IPS-15b (cell line): ENCODE measurements around the gene PFKFB2.
A peak's percentile ranks its signal among the peaks of the same experiment; 100 is the strongest.
"Not testable (repeated sequence)": the region's sequence is repeated elsewhere in the genome, so short reads cannot be mapped to it uniquely, and the experiment has no call there.

Source experiments
- H3K27me3 ChIP-seq: one replicate; pipeline ENCODE4 v1.6.1; 2013; ENCODE audit warnings: low read length; ENCODE audit not compliant: control insufficient read depth, insufficient read depth
- H3K36me3 ChIP-seq: one replicate; pipeline ENCODE4 v1.6.1; 2013; ENCODE audit warnings: low read length; ENCODE audit not compliant: control insufficient read depth, insufficient read depth
- H3K4me1 ChIP-seq: one replicate; pipeline ENCODE4 v1.6.1; 2013; ENCODE audit warnings: mild to moderate bottlenecking, low read length; ENCODE audit not compliant: control insufficient read depth, insufficient read depth
- H3K4me3 ChIP-seq: one replicate; pipeline ENCODE4 v1.5.1; 2013; ENCODE audit warnings: low read depth, low read length
- H3K9ac ChIP-seq: one replicate; pipeline ENCODE4 v1.6.1; 2013; ENCODE audit warnings: low read depth, mild to moderate bottlenecking, low read length
- H3K9me3 ChIP-seq: one replicate; pipeline ENCODE4 v1.6.1; 2013; ENCODE audit warnings: mild to moderate bottlenecking, low read length; ENCODE audit not compliant: control insufficient read depth, insufficient read depth

The PFKFB2 gene

GRCh38 chr1:207032528-207033017 lies 20.5 kb upstream of the PFKFB2 start, which contains the start of gene C1orf116:
Gene C1orf116 (minus strand): TSS chr1:207032756. CDS start chr1:207027598, 5,158 bp downstream.
- Histone ChIP-seq H3K4me1 (peaks cover 12% of the 10 kb centered on the region), H3K4me3 (peak within 1 kb of the TSS; percentile 31), H3K9me3 (no peaks in the 10 kb centered on the region), H3K36me3 (no peaks in the 10 kb centered on the region), H3K9ac (no peak within 1 kb of the TSS), H3K27me3 (peaks cover 2% of the 10 kb centered on the region)

DNA sequence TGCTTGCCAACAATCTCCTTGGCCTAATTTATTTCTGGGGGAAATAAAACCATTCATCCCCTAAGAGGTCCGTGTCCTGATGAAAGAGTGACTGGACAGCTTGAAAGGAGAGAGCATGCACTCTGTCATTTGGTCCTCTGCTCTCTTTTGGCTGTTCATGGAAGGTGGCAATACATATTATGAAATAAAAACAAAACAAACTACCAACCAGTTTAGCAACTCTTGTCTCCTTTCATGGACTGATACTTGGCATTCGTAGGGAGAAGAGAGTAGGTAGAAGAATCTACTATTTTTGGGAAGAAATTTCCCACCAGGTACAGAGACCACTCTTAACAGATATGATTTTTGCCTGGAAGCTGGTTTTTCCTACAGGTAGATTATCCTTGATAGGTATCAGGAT lies 19.8 kb upstream of the PFKFB2 start:
- Histone ChIP-seq H3K36me3 (no peaks in the 10 kb centered on the region), H3K4me1 (peaks cover 12% of the 10 kb centered on the region), H3K4me3 (peak overlapping the region; percentile 11), H3K9ac (no peak overlapping the region), H3K9me3 (no peaks in the 10 kb centered on the region), H3K27me3 (peaks cover 2% of the 10 kb centered on the region)

- H3K9ac ChIP-seq: no peak overlapping the region
- H3K9me3 ChIP-seq: no peaks in the 10 kb centered on the region
- H3K4me1 ChIP-seq: peaks cover 12% of the 10 kb centered on the region
- no peaks in the 10 kb centered on the region for H3K36me3 ChIP-seq
- peaks cover 2% of the 10 kb centered on the region for H3K27me3 ChIP-seq
- no peak overlapping the region for H3K4me3 ChIP-seq
Observed at GRCh38 chr1:207034208-207034607, 18.9 kb upstream of the PFKFB2 start.

- no peaks in the 10 kb centered on the region for H3K9me3 ChIP-seq
- peaks cover 12% of the 10 kb centered on the region for H3K4me1 ChIP-seq
- H3K27me3 ChIP-seq: peaks cover 2% of the 10 kb centered on the region
- no peak overlapping the region for H3K9ac ChIP-seq
- H3K4me3 ChIP-seq: no peak overlapping the region
- H3K36me3 ChIP-seq: no peaks in the 10 kb centered on the region
Observed at GRCh38 chr1:207034998-207035397, 18.1 kb upstream of the PFKFB2 start.

GRCh38 chr1:207035877-207036551 lies 17.1 kb upstream of the PFKFB2 start:
- Histone ChIP-seq H3K4me3 (no peak overlapping the region), H3K36me3 (no peaks in the 10 kb centered on the region), H3K9me3 (no peaks in the 10 kb centered on the region), H3K4me1 (peaks cover 12% of the 10 kb centered on the region), H3K27me3 (peaks cover 2% of the 10 kb centered on the region), H3K9ac (no peak overlapping the region)

DNA sequence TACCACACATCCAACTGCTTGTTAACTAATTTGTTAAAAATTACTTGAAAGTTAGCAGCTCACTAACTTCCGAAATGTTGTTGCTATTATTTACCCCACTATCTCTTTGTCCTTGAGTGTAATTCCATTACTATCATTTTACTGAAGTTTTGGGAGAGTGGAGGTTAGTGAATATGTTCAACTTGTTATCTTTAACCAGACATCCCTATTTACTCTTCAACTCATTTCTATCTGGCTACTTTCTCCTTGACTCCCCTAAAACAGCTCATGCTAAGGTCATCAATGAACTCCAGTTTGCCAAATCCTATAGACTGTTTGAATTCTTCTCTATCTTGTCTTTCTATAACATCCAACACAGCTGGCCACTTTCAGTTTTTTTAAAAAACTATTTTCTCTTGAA lies 16.2 kb upstream of the PFKFB2 start:
- Histone ChIP-seq H3K4me3 (no peak overlapping the region), H3K9ac (no peak overlapping the region), H3K9me3 (no peaks in the 10 kb centered on the region), H3K4me1 (peaks cover 12% of the 10 kb centered on the region), H3K36me3 (no peaks in the 10 kb centered on the region), H3K27me3 (peaks cover 2% of the 10 kb centered on the region)

DNA sequence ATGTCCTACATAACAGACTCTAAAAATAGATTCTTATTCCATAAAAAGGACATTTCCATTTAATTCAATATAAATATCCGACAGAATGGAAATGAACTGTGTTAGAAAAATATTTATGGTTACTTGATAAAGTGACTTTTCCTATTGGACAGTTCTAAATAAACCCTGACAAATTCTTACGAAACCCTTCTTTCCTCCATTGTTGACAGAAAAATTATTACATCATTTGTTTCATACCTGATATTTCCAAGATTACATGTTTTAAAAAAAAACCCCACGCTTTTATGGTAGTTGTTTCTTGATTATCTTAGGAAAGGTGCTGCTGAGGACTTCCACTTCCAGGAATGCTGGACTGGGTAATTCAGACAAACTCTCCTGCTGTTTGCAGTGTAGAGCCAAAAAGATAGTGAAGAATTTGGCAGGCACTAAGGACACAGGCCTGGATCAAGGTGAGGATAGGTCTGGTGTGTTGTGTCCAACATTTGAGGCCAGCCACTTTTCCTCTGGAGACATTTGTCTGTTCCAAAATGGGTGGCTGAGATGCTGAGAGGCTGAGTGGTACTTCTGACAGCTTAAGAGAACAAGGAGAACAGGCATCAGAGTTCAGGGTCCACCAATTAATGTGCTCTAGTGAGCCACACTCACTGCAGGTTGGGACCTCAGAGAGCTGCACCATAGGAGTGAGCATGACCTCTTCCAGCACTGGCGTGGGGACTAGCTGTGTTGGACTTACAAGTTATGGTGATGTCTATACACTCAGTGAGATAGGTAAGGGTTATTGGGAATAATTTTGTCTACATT lies 13.5 kb upstream of the PFKFB2 start:
- Histone ChIP-seq H3K27me3 (peaks cover 2% of the 10 kb centered on the region), H3K9ac (no peak overlapping the region), H3K4me3 (no peak overlapping the region), H3K36me3 (no peaks in the 10 kb centered on the region), H3K4me1 (no peaks in the 10 kb centered on the region), H3K9me3 (no peaks in the 10 kb centered on the region)

DNA sequence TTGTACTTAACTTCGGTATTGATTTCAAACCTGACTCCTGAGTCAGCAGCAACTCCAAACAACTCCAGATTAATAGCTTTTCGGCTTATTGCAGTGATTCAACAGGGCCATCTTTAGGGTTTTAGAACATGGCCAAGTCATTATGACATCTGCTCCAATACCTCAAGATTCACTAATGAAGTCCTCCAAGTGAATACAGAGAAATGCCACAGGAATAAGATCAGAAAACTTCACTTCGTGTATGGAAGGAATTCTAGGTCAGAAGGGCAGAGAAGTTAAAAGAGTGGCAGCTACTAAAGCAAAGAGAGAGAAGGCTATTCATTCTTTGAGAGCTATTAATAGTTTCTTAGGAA lies 12.9 kb upstream of the PFKFB2 start:
- H3K36me3 ChIP-seq: no peaks in the 10 kb centered on the region
- no peaks in the 10 kb centered on the region for H3K9me3 ChIP-seq
- no peaks in the 10 kb centered on the region for H3K4me1 ChIP-seq
- H3K9ac ChIP-seq: no peak overlapping the region
- H3K27me3 ChIP-seq: peaks cover 2% of the 10 kb centered on the region
- H3K4me3 ChIP-seq: no peak overlapping the region

DNA sequence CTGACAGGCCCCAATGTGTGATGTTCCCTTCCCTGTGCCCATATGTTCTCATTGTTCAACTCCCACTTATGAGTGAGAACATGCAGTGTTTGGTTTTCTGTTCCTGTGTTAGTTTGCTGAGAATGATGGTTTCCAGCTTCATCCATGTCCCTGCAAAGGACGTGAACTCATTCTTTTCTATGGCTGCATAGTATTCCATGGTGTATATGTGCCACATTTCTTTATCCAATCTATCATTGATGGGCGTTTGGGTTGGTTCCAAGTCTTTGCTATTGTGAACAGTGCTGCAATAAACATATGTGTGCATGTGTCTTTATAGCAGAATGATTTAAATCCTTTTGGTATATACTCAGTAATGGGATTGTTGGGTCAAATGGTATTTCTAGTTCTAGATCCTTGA lies 11.7 kb upstream of the PFKFB2 start:
- not testable (repeated sequence) for H3K9me3 ChIP-seq, H3K36me3 ChIP-seq, H3K9ac ChIP-seq, H3K27me3 ChIP-seq, H3K4me3 ChIP-seq, H3K4me1 ChIP-seq

DNA sequence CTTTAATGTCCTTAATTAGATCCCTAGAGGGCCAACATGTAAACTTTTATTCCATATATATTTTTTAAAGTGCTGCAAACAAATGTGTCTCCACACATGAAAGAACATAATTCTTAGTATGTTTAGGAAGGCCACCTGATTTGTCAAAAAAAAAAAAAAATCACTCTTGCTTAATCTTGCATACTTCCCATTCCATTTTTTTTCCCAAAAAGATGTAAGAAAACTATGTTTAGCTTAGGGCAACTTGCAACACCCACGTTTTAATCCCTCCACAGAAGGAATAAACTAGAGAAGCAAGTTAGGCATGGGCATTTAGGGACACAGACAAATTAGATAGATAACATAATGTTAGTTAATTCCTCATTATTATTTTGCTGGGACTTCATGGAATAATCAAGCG lies 7.6 kb upstream of the PFKFB2 start:
- Histone ChIP-seq H3K4me3 (no peak overlapping the region), H3K27me3 (no peaks in the 10 kb centered on the region), H3K9ac (no peak overlapping the region), H3K4me1 (peaks cover 12% of the 10 kb centered on the region), H3K36me3 (peaks cover 10% of the 10 kb centered on the region), H3K9me3 (no peaks in the 10 kb centered on the region)

DNA sequence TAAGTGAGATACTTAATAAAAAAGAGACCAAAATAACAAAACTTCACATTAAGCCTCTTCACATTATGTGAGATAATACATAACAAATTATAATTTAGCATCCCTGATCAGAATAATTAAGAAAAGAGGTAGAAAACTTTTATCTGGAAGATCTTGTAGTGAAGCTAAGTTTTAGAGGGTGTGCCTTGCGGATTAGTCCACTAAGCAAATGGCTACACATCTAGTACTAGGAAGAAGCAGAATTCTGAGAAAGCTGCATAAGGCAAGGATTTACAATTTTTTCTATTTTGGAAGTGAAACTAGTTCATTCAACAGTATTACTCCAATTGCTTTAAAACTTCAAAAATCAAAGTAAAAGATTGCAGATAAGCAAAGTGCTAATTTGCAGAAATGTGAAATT lies 5.6 kb upstream of the PFKFB2 start:
- H3K9me3 ChIP-seq: no peaks in the 10 kb centered on the region
- H3K36me3 ChIP-seq: peaks cover 10% of the 10 kb centered on the region
- no peak overlapping the region for H3K4me3 ChIP-seq
- peaks cover 18% of the 10 kb centered on the region for H3K4me1 ChIP-seq
- no peak overlapping the region for H3K9ac ChIP-seq
- H3K27me3 ChIP-seq: no peaks in the 10 kb centered on the region

- Histone ChIP-seq H3K4me1 (peaks cover 18% of the 10 kb centered on the region), H3K9me3 (no peaks in the 10 kb centered on the region), H3K4me3 (no peak overlapping the region), H3K27me3 (no peaks in the 10 kb centered on the region), H3K36me3 (peaks cover 10% of the 10 kb centered on the region), H3K9ac (no peak overlapping the region)
Observed at GRCh38 chr1:207048041-207048440, 5.0 kb upstream of the PFKFB2 start.
